ENCODE measurements around the gene PLXNA4. TPM values are rescaled to one million over a fixed set of nuclear protein-coding genes. Genes with fewer than 3 reads are reported as not detected.

Gene PLXNA4
- total and polyA plus RNA-seq, 2 donors from 2014 or later = 0.17 to 3.5 TPM

DNA sequence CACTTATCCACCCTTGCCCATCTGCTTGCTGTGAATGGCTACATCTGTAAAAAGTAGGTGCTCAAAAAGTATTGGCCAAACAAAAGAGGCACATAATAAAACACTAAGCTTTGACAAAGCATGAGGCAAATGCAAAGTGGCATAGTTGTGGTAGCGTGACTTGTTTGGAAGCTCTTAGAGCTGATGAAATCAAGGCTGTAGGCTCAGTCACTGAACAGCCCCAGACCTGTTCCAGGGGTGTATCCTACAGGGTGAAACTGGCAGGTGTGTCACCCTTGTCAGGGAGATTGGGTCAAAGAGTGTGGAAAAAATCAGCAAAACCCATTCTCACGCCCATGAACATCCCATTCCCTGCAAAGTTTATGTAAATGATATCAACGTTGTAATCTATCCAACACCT, 427.4 kb downstream of the PLXNA4 start:
- TF ChIP-seq, protein P1, sequence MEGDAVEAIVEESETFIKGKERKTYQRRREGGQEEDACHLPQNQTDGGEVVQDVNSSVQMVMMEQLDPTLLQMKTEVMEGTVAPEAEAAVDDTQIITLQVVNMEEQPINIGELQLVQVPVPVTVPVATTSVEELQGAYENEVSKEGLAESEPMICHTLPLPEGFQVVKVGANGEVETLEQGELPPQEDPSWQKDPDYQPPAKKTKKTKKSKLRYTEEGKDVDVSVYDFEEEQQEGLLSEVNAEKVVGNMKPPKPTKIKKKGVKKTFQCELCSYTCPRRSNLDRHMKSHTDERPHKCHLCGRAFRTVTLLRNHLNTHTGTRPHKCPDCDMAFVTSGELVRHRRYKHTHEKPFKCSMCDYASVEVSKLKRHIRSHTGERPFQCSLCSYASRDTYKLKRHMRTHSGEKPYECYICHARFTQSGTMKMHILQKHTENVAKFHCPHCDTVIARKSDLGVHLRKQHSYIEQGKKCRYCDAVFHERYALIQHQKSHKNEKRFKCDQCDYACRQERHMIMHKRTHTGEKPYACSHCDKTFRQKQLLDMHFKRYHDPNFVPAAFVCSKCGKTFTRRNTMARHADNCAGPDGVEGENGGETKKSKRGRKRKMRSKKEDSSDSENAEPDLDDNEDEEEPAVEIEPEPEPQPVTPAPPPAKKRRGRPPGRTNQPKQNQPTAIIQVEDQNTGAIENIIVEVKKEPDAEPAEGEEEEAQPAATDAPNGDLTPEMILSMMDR (IDR thresholded peaks at IDR 0.05; ENCODE audit: borderline replicate concordance, extremely low read depth, insufficient read depth) = no peak

DNA sequence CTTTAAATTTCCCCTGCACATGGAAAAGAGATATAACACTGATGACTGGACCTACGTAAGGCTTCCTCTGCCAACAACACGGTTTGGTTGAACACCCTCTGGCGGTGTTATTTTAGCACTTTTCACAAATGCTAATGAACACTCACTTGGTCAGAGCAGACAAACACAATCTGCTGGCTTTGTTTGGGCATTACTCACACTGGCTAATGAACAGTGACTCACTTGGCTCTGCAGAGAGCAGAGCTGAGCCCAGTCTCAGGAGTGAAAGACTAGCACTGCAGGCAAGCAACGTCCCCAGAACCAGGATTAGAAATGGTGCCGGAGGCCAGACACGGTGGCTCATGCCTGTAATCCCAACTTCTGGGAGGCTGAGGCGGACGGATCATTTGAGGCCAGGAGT, 430.8 kb downstream of the PLXNA4 start:
- intact Hi-C loops (cut with DNase I) = no loop called here
- Histone ChIP-seq H3K9ac (ENCODE audit: low read length in 3 of 3) (no peak overlapping the region), H3K27me3 (ENCODE audit: control insufficient read depth, insufficient read depth, low read length) (no peaks in the 10 kb centered on the region), H3K4me1 (ENCODE audit: control insufficient read depth in 2 of 3, insufficient read depth in 2 of 3, low read depth in 1 of 3, low read length in 3 of 3) (no peaks in the 10 kb centered on the region), H3K9me3 (ENCODE audit: control insufficient read depth in 2 of 3, insufficient read depth in 1 of 3, low read length in 3 of 3) (no peaks in the 10 kb centered on the region), H3K27ac (ENCODE audit: low read depth in 2 of 2, low read length in 2 of 2) (no peak overlapping the region), H3K36me3 (ENCODE audit: control insufficient read depth in 2 of 3, insufficient read depth in 3 of 3, low read length in 3 of 3) (no peaks in the 10 kb centered on the region), H3K4me3 (ENCODE audit: low read length in 3 of 3) (no peak overlapping the region)
- TF ChIP-seq, protein P1 (IDR thresholded peaks at IDR 0.05; ENCODE audit: borderline replicate concordance, extremely low read depth, insufficient read depth) = no peak
- FAIRE-seq (no peak), DNase-seq (no peak)

More for the DNA sequence above, 427.4 kb downstream of the PLXNA4 start:
- intact Hi-C loops (cut with DNase I) = no loop called here
- H3K4me3 ChIP-seq (ENCODE audit: low read length in 3 of 3) = no peak overlapping the region
- FAIRE-seq (no peak), DNase-seq (no peak)
- H3K9me3 ChIP-seq (ENCODE audit: control insufficient read depth in 2 of 3, insufficient read depth in 1 of 3, low read length in 3 of 3) = no peaks in the 10 kb centered on the region
- H3K27me3 ChIP-seq (ENCODE audit: control insufficient read depth, insufficient read depth, low read length) = no peaks in the 10 kb centered on the region
- H3K4me1 ChIP-seq (ENCODE audit: control insufficient read depth in 2 of 3, insufficient read depth in 2 of 3, low read depth in 1 of 3, low read length in 3 of 3) = no peaks in the 10 kb centered on the region
- no peak overlapping the region for H3K9ac ChIP-seq (ENCODE audit: low read length in 3 of 3)
- H3K27ac ChIP-seq (ENCODE audit: low read depth in 2 of 2, low read length in 2 of 2) = no peak overlapping the region
- no peaks in the 10 kb centered on the region for H3K36me3 ChIP-seq (ENCODE audit: control insufficient read depth in 2 of 3, insufficient read depth in 3 of 3, low read length in 3 of 3)

DNA sequence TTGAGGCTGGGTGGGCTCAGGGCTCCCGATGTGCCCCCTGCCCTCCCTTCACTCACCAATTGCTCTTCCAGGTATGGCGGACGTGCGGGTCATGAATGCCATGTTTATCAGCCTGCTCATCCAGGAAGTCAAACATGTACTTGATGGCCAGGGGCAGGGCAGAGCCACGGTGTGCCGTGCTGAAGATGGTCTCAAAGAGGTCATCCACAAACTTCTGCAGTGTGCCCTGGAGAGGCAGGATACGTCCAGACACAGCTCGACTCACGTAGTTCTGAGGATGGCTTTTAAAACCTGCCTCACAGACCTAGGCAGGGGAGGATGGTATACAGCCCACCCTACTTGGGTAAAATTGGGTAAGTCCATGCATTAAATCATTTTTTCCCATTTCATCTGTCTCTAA, 431.2 kb downstream of the PLXNA4 start:
- Histone ChIP-seq H3K27me3 (ENCODE audit: control insufficient read depth, insufficient read depth, low read length) (no peaks in the 10 kb centered on the region), H3K27ac (ENCODE audit: low read depth in 2 of 2, low read length in 2 of 2) (no peak overlapping the region), H3K36me3 (ENCODE audit: control insufficient read depth in 2 of 3, insufficient read depth in 3 of 3, low read length in 3 of 3) (no peaks in the 10 kb centered on the region), H3K9ac (ENCODE audit: low read length in 3 of 3) (no peak overlapping the region), H3K4me3 (ENCODE audit: low read length in 3 of 3) (no peak overlapping the region), H3K9me3 (ENCODE audit: control insufficient read depth in 2 of 3, insufficient read depth in 1 of 3, low read length in 3 of 3) (no peaks in the 10 kb centered on the region), H3K4me1 (ENCODE audit: control insufficient read depth in 2 of 3, insufficient read depth in 2 of 3, low read depth in 1 of 3, low read length in 3 of 3) (no peaks in the 10 kb centered on the region)
- no peak for FAIRE-seq
- TF ChIP-seq, protein P1 (IDR thresholded peaks at IDR 0.05; ENCODE audit: borderline replicate concordance, extremely low read depth, insufficient read depth) = no peak
- intact Hi-C loops (cut with DNase I) = no loop called here
- no peak for DNase-seq

DNA sequence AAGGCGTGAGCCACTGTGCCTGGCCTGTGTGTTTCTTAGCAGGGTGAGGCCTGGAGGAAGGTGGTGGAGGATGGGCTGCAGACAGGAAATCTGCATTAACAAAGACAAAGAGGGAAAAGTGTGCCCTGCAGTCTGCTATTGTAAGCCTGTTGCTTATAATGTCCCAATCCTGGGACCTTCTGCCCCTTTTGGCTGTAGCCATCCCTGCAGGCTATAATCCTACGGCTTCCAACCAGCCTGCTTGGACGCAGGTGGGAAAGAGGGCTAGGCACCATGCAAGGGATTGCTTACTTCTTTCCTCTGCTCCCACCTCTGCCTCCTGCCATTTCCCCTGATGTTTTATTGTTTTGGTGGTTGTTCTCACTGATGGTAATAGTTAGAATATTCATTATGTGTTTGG, 434.3 kb downstream of the PLXNA4 start:
- no peaks in the 10 kb centered on the region for H3K27me3 ChIP-seq (ENCODE audit: control insufficient read depth, insufficient read depth, low read length)
- DNase-seq = no peak
- H3K9me3 ChIP-seq (ENCODE audit: control insufficient read depth in 2 of 3, insufficient read depth in 1 of 3, low read length in 3 of 3) = no peaks in the 10 kb centered on the region
- TF ChIP-seq, protein P1 (IDR thresholded peaks at IDR 0.05; ENCODE audit: borderline replicate concordance, extremely low read depth, insufficient read depth) = no peak
- intact Hi-C loops (cut with DNase I) = no loop called here
- no peak for FAIRE-seq
- H3K27ac ChIP-seq (ENCODE audit: low read depth in 2 of 2, low read length in 2 of 2) = no peak overlapping the region
- H3K4me1 ChIP-seq (ENCODE audit: control insufficient read depth in 2 of 3, insufficient read depth in 2 of 3, low read depth in 1 of 3, low read length in 3 of 3) = no peaks in the 10 kb centered on the region
- H3K36me3 ChIP-seq (ENCODE audit: control insufficient read depth in 2 of 3, insufficient read depth in 3 of 3, low read length in 3 of 3) = no peaks in the 10 kb centered on the region
- H3K9ac ChIP-seq (ENCODE audit: low read length in 3 of 3) = no peak overlapping the region
- no peak overlapping the region for H3K4me3 ChIP-seq (ENCODE audit: low read length in 3 of 3)
